Right kidney (tissue), 9 donors: Measurements from ENCODE around the gene CTAGE15.
"Not testable (repeated sequence)": the region's sequence is repeated elsewhere in the genome, so short reads cannot be mapped to it uniquely, and the experiment has no call there.

ENCODE experiments used
- DNase-seq: peaks from one replicate; pipeline ENCODE4 v3.0.0-alpha.2; 2016
- long read RNA-seq, 8 donors: transcript quantifications; one replicate each; lab custom pipeline, GENCODE V29; 2026

Gene CTAGE15
- long read RNA-seq, donor 1, result 0 reads
- long read RNA-seq, donor 2, result 0 reads
- long read RNA-seq, donor 3, result 0 reads
- long read RNA-seq, donor 4, result 0 reads
- long read RNA-seq, donor 5, partial matches to known transcripts, result 0 of 1 reads
- long read RNA-seq, donor 5, other reads (novel, unspliced or antisense), result 0 of 1 reads
- long read RNA-seq, donor 6, result 0 reads
- long read RNA-seq, donor 7, result 0 reads
- long read RNA-seq, donor 8, result 0 reads

GRCh38 chr7:143571501-143571900 lies at the start of gene CTAGE15:
Gene CTAGE15, plus strand, starts transcription at chr7:143571801. Its CDS starts 17 bp downstream, at chr7:143571818.
- DNase-seq, result not testable (repeated sequence)

DNA sequence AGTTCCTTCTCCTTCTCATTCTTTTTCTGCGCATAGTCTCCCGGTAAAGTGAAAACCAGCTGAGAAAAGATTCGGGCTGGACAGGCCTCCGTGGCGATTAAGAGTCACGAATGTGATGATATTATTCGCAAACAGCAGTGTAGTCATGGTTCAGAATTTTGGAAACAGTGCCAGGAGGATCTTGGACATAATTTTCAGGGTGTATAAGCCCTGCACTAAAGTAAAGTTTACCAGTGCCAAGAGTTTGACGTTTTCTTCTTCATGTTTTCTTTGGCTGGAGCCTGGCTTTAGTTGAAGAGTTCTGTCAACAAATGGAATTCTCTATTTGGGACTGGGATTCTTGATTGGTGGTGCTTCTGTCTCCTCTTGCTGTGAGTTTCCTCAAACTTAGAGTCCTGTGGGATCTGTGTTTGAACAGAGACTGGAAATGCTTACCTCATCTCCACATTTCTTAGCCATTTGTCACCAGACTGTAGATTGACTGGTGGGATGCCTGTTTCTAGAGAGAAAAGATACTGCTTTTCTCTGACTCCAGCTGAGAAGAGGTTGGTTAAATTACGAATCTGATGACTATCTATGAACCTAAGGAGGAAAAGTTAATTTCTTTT lies 49.2 kb upstream of the CTAGE15 start:
- not testable (repeated sequence) for DNase-seq

- not testable (repeated sequence) for DNase-seq
Measured at GRCh38 chr7:143531169-143531926, 40.3 kb upstream of the CTAGE15 start.

- DNase-seq, result not testable (repeated sequence)
Measured at GRCh38 chr7:143531932-143532331, 39.7 kb upstream of the CTAGE15 start.

- DNase-seq, result not testable (repeated sequence)
Measured at GRCh38 chr7:143533213-143533839, 38.3 kb upstream of the CTAGE15 start.

GRCh38 chr7:143536443-143536842 lies 35.2 kb upstream of the CTAGE15 start:
- not testable (repeated sequence) for DNase-seq

- DNase-seq, result not testable (repeated sequence)
Measured at GRCh38 chr7:143543288-143544038, 28.1 kb upstream of the CTAGE15 start.

- DNase-seq, result not testable (repeated sequence)
Measured at GRCh38 chr7:143555968-143556367, 15.6 kb upstream of the CTAGE15 start.

DNA sequence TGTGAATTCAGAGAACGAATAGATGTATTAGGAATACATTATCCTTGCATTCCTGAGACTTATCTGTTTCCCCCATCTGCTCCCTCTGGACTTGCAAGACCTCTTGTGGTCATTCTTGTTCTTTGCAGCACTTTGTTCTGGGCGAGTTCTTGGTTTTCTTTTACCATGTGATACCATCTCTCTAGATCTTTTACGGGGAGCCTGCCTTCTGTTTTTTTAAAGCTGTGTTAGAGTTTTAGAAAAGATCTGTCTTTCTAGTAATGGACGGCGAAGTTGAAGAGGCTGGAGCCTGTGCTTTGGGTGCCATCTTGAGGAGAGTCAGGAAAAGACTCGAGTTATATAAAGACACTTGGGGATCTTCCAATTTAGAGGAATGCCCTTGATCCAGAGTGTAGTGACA lies 8.3 kb upstream of the CTAGE15 start:
- not testable (repeated sequence) for DNase-seq

- DNase-seq, result not testable (repeated sequence)
Measured at GRCh38 chr7:143566001-143566400, 5.6 kb upstream of the CTAGE15 start.

DNA sequence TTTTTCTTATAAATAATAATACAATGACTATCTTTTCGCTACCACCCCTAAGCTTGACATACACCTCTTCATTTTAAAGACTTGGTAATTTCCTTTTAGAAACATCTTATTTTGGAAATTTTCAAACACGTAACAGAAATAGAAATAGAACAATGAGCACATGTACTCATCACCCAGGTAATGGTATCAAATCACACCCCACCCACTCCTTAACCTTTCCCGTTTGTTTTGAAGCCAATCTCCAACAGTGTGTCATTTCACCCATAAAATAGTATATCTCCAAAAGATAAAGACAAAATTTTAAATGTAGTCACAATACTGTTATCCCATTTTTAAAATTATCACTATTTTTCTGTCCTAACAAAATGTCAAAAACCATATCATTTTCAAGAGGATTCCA lies 16.6 kb downstream of the CTAGE15 start:
- not testable (repeated sequence) for DNase-seq

- DNase-seq, result not testable (repeated sequence)
Measured at GRCh38 chr7:143589897-143590296, 18.3 kb downstream of the CTAGE15 start.

GRCh38 chr7:143598086-143598485 lies 26.5 kb downstream of the CTAGE15 start:
- DNase-seq, result not testable (repeated sequence)

DNA sequence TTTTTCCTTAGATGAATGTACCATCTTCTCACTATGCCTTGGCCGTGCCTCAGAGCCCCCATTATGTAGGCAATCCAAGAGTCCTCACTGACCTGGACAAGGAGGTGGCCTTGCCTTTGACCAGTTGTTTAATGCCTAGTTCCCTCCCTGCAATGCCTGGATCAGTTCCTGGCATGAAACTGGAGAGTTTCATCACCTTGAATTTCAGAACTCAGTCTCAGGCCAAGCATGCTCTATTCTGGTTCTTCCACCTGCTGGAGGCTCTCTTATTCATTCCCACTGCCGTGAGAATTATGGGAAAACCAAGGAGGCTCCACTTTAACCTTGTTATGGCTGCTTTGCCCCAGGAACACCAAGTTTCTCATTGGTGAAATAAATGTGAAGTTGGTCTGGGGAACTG lies 31.9 kb downstream of the CTAGE15 start:
- DNase-seq, result not testable (repeated sequence)

DNA sequence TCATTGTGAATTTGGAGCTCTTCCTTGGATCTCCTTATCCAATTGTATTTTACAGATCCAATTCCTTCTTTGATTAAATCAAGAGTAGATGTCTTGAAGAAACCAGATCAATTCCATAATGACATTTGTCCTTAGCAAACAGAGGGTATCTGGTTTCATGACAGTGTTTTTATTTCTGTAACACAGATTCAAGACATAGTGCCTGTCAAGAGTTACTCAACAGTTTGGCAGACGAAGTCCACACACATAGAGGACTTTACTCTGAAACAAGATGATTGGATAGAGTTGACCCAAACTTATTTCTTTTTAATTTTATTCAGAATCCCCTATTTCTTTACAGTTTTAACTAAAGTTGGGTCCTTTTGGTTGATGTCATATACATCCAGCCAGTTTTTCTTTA lies 34.5 kb downstream of the CTAGE15 start:
- DNase-seq, result not testable (repeated sequence)

- DNase-seq, result not testable (repeated sequence)
Measured at GRCh38 chr7:143615545-143615944, 43.9 kb downstream of the CTAGE15 start.

DNA sequence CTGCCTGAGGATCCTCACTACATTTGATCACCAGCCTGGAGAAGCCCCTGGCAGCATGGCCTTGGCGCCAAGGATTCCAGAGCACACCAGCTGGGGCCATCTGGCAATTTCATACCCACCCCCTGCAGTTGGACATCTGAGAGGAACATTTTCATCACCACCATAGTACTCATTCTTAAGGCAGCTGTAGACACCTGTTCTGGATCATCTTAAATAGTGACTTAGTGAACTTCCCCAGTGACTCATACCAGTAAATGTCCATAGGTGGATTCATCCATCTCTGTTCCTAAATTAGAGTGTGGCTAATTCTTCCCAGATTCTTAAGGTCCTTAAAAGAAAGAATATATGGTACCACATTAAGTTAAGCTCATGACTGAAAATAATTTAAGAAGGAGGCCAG lies 45.6 kb downstream of the CTAGE15 start:
- DNase-seq, result not testable (repeated sequence)

GRCh38 chr7:143620058-143620457 lies 48.5 kb downstream of the CTAGE15 start:
- not testable (repeated sequence) for DNase-seq

- not testable (repeated sequence) for DNase-seq
Measured at GRCh38 chr7:143620646-143621045, 49.0 kb downstream of the CTAGE15 start, which contains the start of gene TCAF2. Gene TCAF2, plus strand, starts transcription at chr7:143620974.

- DNase-seq, result not testable (repeated sequence)
Measured at GRCh38 chr7:143621175-143621574, 49.6 kb downstream of the CTAGE15 start.

GRCh38 chr7:143622130-143622529 lies 50.5 kb downstream of the CTAGE15 start:
- not testable (repeated sequence) for DNase-seq
